Peyer's patch (tissue), 4 donors: ENCODE data around the gene PRSS53. TPM values are rescaled to one million over a fixed set of nuclear protein-coding genes. Genes with fewer than 3 reads are reported as not detected.

Experiments used
- DNase-seq, 3 donors: peaks; one replicate each; pipeline ENCODE4 v3.0.0-alpha.2; 2017 to 2019
- H3K27ac ChIP-seq, 4 donors: fragments of 200-600 bp; sonication (generic); one replicate each; pipeline ENCODE4 v1.5.1; 2016 to 2019
- H3K27me3 ChIP-seq, 2 donors: fragments of 200-600 bp; sonication (generic); one replicate each; pipeline ENCODE4 v1.5.1; 2019
- H3K36me3 ChIP-seq, 3 donors: fragments of 200-600 bp; sonication (generic); one replicate each; pipeline ENCODE4 v1.5.1; 2016 to 2019
- H3K4me1 ChIP-seq, 4 donors: fragments of 200-600 bp; sonication (generic); one replicate each; pipeline ENCODE4 v1.5.1; 2016 to 2019
- H3K4me3 ChIP-seq, 4 donors: fragments of 200-600 bp; sonication (generic); 1 replicate in 3 of 4; 2 replicates in 1 of 4; pipeline ENCODE4 v1.5.1; 2016 to 2019; ENCODE audit warnings: mild to moderate bottlenecking in 1 of 4
- H3K9me3 ChIP-seq, 4 donors: fragments of 200-600 bp; sonication (generic); one replicate each; pipeline ENCODE4 v1.5.1; 2016 to 2019; ENCODE audit warnings: mild to moderate bottlenecking in 1 of 4
- CTCF ChIP-seq, 6 experiments: fragments of 450-650 bp in 4 of 6; fragments of 200-600 bp in 2 of 6; sonication (generic) in 1 of 6; IDR thresholded peaks; one replicate each; pipeline ENCODE4 v1.5.1; 2017 to 2019; ENCODE audit warnings: antibody characterized with exemption in 6 of 6, mild to moderate bottlenecking in 3 of 6, moderate library complexity in 1 of 6
- POLR2A ChIP-seq, 2 donors: fragments of 450-650 bp; IDR thresholded peaks; one replicate each; pipeline ENCODE4 v1.5.1; 2017; ENCODE audit warnings: antibody characterized with exemption in 2 of 2, mild to moderate bottlenecking in 2 of 2, moderate library complexity in 2 of 2
- total RNA-seq, 4 donors: library from RNA; depleted of rRNA; stranded (reverse); fragments of >200 nt; gene quantifications; one replicate each; pipeline ENCODE4 v1.1.0, GENCODE V29; 2016

Gene PRSS53
- total RNA-seq, 4 donors from 2014 or later: 6.8 to 18.4 (median 12.0) TPM

DNA sequence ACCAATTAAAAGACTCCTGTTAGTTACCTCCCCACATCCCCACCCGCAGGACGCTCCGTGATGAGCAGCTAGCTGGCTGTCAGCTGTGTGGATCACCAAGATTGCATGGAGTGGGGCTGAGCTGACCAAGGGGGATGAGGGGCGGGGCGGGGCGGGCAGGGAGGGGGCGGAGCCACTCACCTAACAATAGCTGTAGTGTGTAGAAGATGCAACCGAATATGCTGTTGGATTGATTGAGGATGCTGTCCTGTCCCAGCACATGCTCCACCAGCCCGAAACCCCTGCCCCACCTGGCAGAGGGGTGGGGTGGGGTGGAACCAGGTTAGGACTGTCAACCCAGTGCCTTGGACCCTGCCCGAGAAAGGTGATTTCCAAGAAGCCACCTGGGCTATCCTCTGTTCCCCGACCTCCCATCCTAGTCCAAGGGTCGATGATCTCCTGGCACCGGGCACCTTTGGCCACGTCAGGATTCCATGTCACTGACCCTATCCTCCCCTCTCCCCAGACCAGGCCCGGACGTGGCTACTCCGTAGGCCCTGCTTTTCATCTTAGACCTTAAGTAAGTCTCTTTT lies 4.5 kb upstream of the PRSS53 start:
- Histone ChIP-seq H3K36me3 (peaks cover 0 to 31% (median 0%) of the 10 kb centered on the region in 3 donors), H3K4me3 (peak overlapping the region in 2 of 4 donors; percentile 70 to 71), H3K27ac (peak overlapping the region in 1 of 4 donors; percentile 67), H3K4me1 (peaks cover 0 to 19% (median 13%) of the 10 kb centered on the region in 4 donors), H3K27me3 (no peaks in the 10 kb centered on the region), H3K9me3 (no peaks in the 10 kb centered on the region)
- DNase-seq: peak in 2 of 3 donors; percentile 71 to 81
- no peak for TF ChIP-seq CTCF (IDR thresholded peaks at IDR 0.05)
- TF ChIP-seq POLR2A (IDR thresholded peaks at IDR 0.05): peak in 1 of 2 donors; percentile 52

- TF ChIP-seq CTCF (IDR thresholded peaks at IDR 0.05) (no peak), POLR2A (IDR thresholded peaks at IDR 0.05) (no peak)
- H3K27ac ChIP-seq: no peak overlapping the region
- no peaks in the 10 kb centered on the region for H3K9me3 ChIP-seq
- DNase-seq: no peak
- H3K36me3 ChIP-seq: peaks cover 0 to 31% (median 0%) of the 10 kb centered on the region in 3 donors
- H3K27me3 ChIP-seq: no peaks in the 10 kb centered on the region
- peaks cover 0 to 19% (median 13%) of the 10 kb centered on the region in 4 donors for H3K4me1 ChIP-seq
- H3K4me3 ChIP-seq: no peak overlapping the region
Measured at GRCh38 chr16:31092330-31092729, 3.6 kb upstream of the PRSS53 start.

- H3K4me1 ChIP-seq: peaks cover 0 to 15% (median 9%) of the 10 kb centered on the region in 4 donors
- TF ChIP-seq POLR2A (IDR thresholded peaks at IDR 0.05): no peak
- no peak for TF ChIP-seq CTCF (IDR thresholded peaks at IDR 0.05)
- H3K36me3 ChIP-seq: peaks cover 0 to 41% (median 0%) of the 10 kb centered on the region in 3 donors
- DNase-seq: no peak
- no peak overlapping the region for H3K27ac ChIP-seq
- H3K4me3 ChIP-seq: no peak overlapping the region
- no peaks in the 10 kb centered on the region for H3K9me3 ChIP-seq
- no peaks in the 10 kb centered on the region for H3K27me3 ChIP-seq
Measured at GRCh38 chr16:31090540-31090939, 1.8 kb upstream of the PRSS53 start.

- Histone ChIP-seq H3K27ac (no peak overlapping the region), H3K4me3 (no peak overlapping the region), H3K9me3 (no peaks in the 10 kb centered on the region), H3K4me1 (peaks cover 0 to 6% (median 3%) of the 10 kb centered on the region in 4 donors), H3K27me3 (no peaks in the 10 kb centered on the region), H3K36me3 (peaks cover 0 to 46% (median 0%) of the 10 kb centered on the region in 3 donors)
- TF ChIP-seq POLR2A (IDR thresholded peaks at IDR 0.05) (no peak), CTCF (IDR thresholded peaks at IDR 0.05) (no peak)
- no peak for DNase-seq
Measured at GRCh38 chr16:31089199-31089598, 456 bp upstream of the PRSS53 start.

DNA sequence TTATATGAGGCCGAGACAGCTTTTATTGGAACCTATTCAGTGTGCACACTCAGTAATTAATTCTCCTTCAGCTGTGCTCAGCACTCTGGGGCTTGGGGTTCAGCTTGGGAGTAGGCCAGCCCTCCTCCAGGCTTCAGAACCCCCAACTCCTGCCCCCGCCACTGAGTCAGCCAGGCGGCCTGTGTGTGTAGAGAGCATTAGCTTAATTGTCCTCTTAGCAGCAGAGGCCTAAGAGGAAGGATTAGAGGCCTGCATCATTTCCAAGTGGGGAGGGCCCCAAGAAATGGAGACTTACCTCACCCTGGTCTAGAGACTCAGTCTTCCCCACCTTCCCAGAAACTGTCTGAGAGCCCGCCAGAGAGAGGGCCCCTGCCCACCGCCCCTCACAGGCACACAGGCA lies 772 bp downstream of the PRSS53 start:
- DNase-seq: no peak
- TF ChIP-seq POLR2A (IDR thresholded peaks at IDR 0.05): no peak
- TF ChIP-seq CTCF (IDR thresholded peaks at IDR 0.05): no peak
- Histone ChIP-seq H3K9me3 (no peaks in the 10 kb centered on the region), H3K27ac (no peak overlapping the region), H3K4me1 (peaks cover 0 to 3% (median 0%) of the 10 kb centered on the region in 4 donors), H3K4me3 (no peak overlapping the region), H3K36me3 (peaks cover 0 to 52% (median 0%) of the 10 kb centered on the region in 3 donors), H3K27me3 (no peaks in the 10 kb centered on the region)
